ENCODE results near the gene C11orf65. TPM values are rescaled to one million over a fixed set of nuclear protein-coding genes. Genes with fewer than 3 reads are reported as not detected.

C11orf65 gene
- polyA plus RNA-seq, 4 donors: 0.24 to 0.84 TPM; not detected in 2

- DNase-seq (peak; percentile 30 to 74), FAIRE-seq (no peak)
- Histone ChIP-seq H3K27ac (ENCODE audit: low read depth in 1 of 3, low read length in 2 of 3) (no peak overlapping the region), H3K36me3 (ENCODE audit: control insufficient read depth in 3 of 3, insufficient read depth in 2 of 3, low read depth in 1 of 3, low read length in 3 of 3) (peaks cover 0 to 5% (median 2%) of the 10 kb centered on the region in 3 donors), H3K4me1 (ENCODE audit: control insufficient read depth in 3 of 3, insufficient read depth in 2 of 3, low read depth in 1 of 3, low read length in 2 of 3) (no peaks in the 10 kb centered on the region), H3K4me3 (ENCODE audit: low read depth in 1 of 3, low read length in 3 of 3) (no peak overlapping the region), H3K9me3 (ENCODE audit: control insufficient read depth in 2 of 2, insufficient read depth in 1 of 2, low read depth in 1 of 2, low read length in 1 of 2) (no peaks in the 10 kb centered on the region), H3K27me3 (ENCODE audit: control insufficient read depth in 3 of 3, insufficient read depth in 3 of 3, low read length in 3 of 3) (no peaks in the 10 kb centered on the region)
- WGBS, 3 donors: 94 to 99% (median 97%) methylated on average over 1 of the region's 1 CpG
These were observed 126.4 kb downstream of the C11orf65 start for GRCh38 chr11:108340973-108341372.

DNA sequence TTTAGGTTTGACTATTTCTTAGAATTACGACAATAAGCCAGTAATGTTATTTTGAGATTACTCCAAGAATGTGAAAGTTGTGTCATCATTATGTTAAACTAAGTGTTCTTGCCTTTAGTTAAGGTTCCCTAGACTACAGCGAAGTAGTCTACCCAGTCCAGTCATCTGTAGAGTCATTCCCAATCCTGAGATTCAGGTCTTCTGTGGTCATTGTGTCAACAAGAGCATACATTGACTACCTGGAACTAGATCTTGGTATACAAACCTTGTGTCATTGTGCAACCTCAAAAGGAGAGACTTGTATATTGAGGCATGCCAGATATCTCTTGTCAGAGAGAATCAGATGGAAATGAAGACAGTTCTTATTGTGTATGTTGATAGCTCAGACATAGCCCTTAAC, 128.6 kb downstream of the C11orf65 start:
- WGBS, 3 donors: 90 to 98% (median 95%) methylated on average over 2 of the region's 2 CpGs
- H3K4me1 ChIP-seq (ENCODE audit: control insufficient read depth in 3 of 3, insufficient read depth in 2 of 3, low read depth in 1 of 3, low read length in 2 of 3): no peaks in the 10 kb centered on the region
- H3K4me3 ChIP-seq (ENCODE audit: low read depth in 1 of 3, low read length in 3 of 3): no peak overlapping the region

GRCh38 chr11:108333403-108333899, 133.9 kb downstream of the C11orf65 start:
- Histone ChIP-seq H3K9me3 (ENCODE audit: control insufficient read depth in 2 of 2, insufficient read depth in 1 of 2, low read depth in 1 of 2, low read length in 1 of 2) (no peaks in the 10 kb centered on the region), H3K4me3 (ENCODE audit: low read depth in 1 of 3, low read length in 3 of 3) (no peak overlapping the region), H3K27ac (ENCODE audit: low read depth in 1 of 3, low read length in 2 of 3) (no peak overlapping the region), H3K27me3 (ENCODE audit: control insufficient read depth in 3 of 3, insufficient read depth in 3 of 3, low read length in 3 of 3) (no peaks in the 10 kb centered on the region), H3K4me1 (ENCODE audit: control insufficient read depth in 3 of 3, insufficient read depth in 2 of 3, low read depth in 1 of 3, low read length in 2 of 3) (no peaks in the 10 kb centered on the region), H3K36me3 (ENCODE audit: control insufficient read depth in 3 of 3, insufficient read depth in 2 of 3, low read depth in 1 of 3, low read length in 3 of 3) (peaks cover 4 to 16% (median 5%) of the 10 kb centered on the region in 3 donors)
- DNase-seq (no peak), FAIRE-seq (no peak)
- 81 to 92% (median 88%) methylated on average over 2 of the region's 2 CpGs for WGBS, 3 donors

More for the DNA sequence above, 128.6 kb downstream of the C11orf65 start:
- H3K9me3 ChIP-seq (ENCODE audit: control insufficient read depth in 2 of 2, insufficient read depth in 1 of 2, low read depth in 1 of 2, low read length in 1 of 2): no peaks in the 10 kb centered on the region
- FAIRE-seq (no peak), DNase-seq (no peak)
- H3K27me3 ChIP-seq (ENCODE audit: control insufficient read depth in 3 of 3, insufficient read depth in 3 of 3, low read length in 3 of 3): no peaks in the 10 kb centered on the region
- H3K36me3 ChIP-seq (ENCODE audit: control insufficient read depth in 3 of 3, insufficient read depth in 2 of 3, low read depth in 1 of 3, low read length in 3 of 3): peaks cover 0 to 7% (median 3%) of the 10 kb centered on the region in 3 donors
- H3K27ac ChIP-seq (ENCODE audit: low read depth in 1 of 3, low read length in 2 of 3): no peak overlapping the region

Other genes with a start within 250 kb of the C11orf65 start
- gene NPAT, start 244.9 kb downstream of the C11orf65 start, polyA plus RNA-seq: 10 to 100 TPM in 1 of 4 donors, 1 to 10 TPM in 3; 2.7 to 13.8 (median 3.1) TPM
- 10 to 100 TPM in 2 of 4 donors, 1 to 10 TPM in 2; 5.9 to 34.5 (median 10.1) TPM for gene ATM, start 244.5 kb downstream of the C11orf65 start, polyA plus RNA-seq
- gene POGLUT3, start 30.9 kb upstream of the C11orf65 start, polyA plus RNA-seq: 10 to 100 TPM in 2 of 4 donors, 1 to 10 TPM in 1, under 1 TPM in 1; 0.89 to 15.9 (median 6.4) TPM
- 1 to 10 TPM in 1 of 4 donors, under 1 TPM in 3; 0.22 to 1.8 (median 0.60) TPM for gene EXPH5, start 126.2 kb upstream of the C11orf65 start, polyA plus RNA-seq
- 10 to 100 TPM in 2 of 4 donors, 1 to 10 TPM in 2; 7.3 to 22.0 (median 12.1) TPM for gene DDX10, start 197.5 kb upstream of the C11orf65 start, polyA plus RNA-seq

All from small intestine (tissue), 7 donors.